GM19023 (cell line): ENCODE measurements around the gene GLUL.

ENCODE experiments used
- ATAC-seq: cut with Tn5 transposase; IDR thresholded peaks from one replicate; pipeline ENCODE4 v1.9.1; 2021; ENCODE audit warnings: mild to moderate bottlenecking, moderate library complexity; ENCODE audit not compliant: unreplicated experiment

GLUL gene

DNA sequence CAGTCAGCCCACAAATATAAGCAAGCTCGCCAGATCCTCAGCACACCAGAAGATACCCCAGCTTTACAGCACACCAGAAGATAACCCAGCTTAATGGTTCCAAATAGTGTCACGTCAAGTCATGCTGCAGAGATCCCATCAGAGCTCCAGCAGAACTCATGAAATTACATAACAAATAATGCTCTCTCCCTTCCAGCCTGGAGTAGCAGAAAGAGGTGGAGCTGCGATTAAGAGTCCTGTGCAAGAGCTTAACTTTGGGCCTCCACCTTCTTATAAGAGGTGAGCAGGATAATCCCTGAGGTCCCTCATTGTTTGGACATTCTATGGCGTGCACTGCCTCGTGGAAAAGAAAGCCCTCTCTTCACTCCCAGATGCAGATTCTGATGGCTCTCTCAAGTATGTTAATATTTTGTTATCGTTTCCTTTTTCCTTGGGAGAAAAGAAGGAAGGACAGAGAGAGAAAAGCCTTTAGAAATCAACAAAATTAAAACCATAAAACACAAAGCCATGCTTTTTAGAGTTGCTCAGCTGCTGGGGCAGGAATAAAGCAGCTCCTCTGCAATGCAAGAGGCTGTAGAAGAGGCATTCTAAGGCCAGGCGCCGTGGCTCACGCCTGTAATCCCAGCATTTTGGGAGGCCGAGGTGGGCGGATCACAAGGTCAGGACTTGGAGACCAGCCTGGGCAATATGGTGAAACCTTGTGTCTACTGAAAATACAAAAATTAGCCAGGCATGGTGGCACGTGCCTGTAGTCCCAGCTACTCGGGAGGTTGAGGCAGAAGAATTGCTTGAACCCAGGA, 59.1 kb downstream of the GLUL start:
- no peak for ATAC-seq
